ENCODE data around the gene C16orf92. TPM values are rescaled to one million over a fixed set of nuclear protein-coding genes. Genes with fewer than 3 reads are reported as not detected.

C16orf92 gene
- total RNA-seq, 1 experiment from 2014 or later: not detected

- no peak for DNase-seq (ENCODE audit: low read depth, low spot score)
- Histone ChIP-seq H3K9me3 (ENCODE audit: control insufficient read depth, insufficient read depth, low read depth, low read length) (no peaks in the 10 kb centered on the region), H3K27me3 (ENCODE audit: control insufficient read depth, insufficient read depth, low read length) (no peaks in the 10 kb centered on the region), H3K4me1 (ENCODE audit: control insufficient read depth, insufficient read depth, low read length) (peaks cover 7% of the 10 kb centered on the region), H3K36me3 (ENCODE audit: control insufficient read depth, insufficient read depth, low read length) (peaks cover 2% of the 10 kb centered on the region), H3K27ac (ENCODE audit: low read length) (no peak overlapping the region), H3K4me3 (ENCODE audit: low read depth in 2 of 2, low read length in 2 of 2) (no peak overlapping the region)
- ATAC-seq: no peak
- CTCF ChIA-PET: no interaction called here
- no peak for TF ChIP-seq REST (IDR thresholded peaks at IDR 0.05; ENCODE audit: insufficient read depth in 1 of 2, low read depth in 2 of 2, low read length in 1 of 2)
- TF ChIP-seq SIN3A (IDR thresholded peaks at IDR 0.05; ENCODE audit: borderline replicate concordance, insufficient read depth, low read depth, low read length): no peak
- TF ChIP-seq TCF7L2 (IDR thresholded peaks at IDR 0.05; ENCODE audit: low read depth, low read length): no peak
- TF ChIP-seq, protein P1, sequence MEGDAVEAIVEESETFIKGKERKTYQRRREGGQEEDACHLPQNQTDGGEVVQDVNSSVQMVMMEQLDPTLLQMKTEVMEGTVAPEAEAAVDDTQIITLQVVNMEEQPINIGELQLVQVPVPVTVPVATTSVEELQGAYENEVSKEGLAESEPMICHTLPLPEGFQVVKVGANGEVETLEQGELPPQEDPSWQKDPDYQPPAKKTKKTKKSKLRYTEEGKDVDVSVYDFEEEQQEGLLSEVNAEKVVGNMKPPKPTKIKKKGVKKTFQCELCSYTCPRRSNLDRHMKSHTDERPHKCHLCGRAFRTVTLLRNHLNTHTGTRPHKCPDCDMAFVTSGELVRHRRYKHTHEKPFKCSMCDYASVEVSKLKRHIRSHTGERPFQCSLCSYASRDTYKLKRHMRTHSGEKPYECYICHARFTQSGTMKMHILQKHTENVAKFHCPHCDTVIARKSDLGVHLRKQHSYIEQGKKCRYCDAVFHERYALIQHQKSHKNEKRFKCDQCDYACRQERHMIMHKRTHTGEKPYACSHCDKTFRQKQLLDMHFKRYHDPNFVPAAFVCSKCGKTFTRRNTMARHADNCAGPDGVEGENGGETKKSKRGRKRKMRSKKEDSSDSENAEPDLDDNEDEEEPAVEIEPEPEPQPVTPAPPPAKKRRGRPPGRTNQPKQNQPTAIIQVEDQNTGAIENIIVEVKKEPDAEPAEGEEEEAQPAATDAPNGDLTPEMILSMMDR (IDR thresholded peaks at IDR 0.05): no peak
- TF ChIP-seq POLR2AphosphoS5 (IDR thresholded peaks at IDR 0.05; ENCODE audit: low read depth, low read length): no peak
- no TSS peak for BruUV-seq (replicated peaks)
- intact Hi-C loops (cut with micrococcal nuclease; ENCODE audit: unreplicated experiment): no loop called here
- POLR2A ChIA-PET: interaction anchor here (0.6 kb wide), 1 partner anchor 101 kb away, joined by 3 read pairs; the partner anchor contains the start of gene SEZ6L2
- in situ Hi-C loops (cut with HindIII; ENCODE audit: low pct_unique_long_range_greater_than_20kb, low sequenced_read_pairs): no loop called here
These were observed 22.0 kb upstream of the C16orf92 start for GRCh38 chr16:30000735-30001631.

- no peak for ATAC-seq
- no TSS peak for BruUV-seq (replicated peaks)
- in situ Hi-C loops (cut with HindIII; ENCODE audit: low pct_unique_long_range_greater_than_20kb, low sequenced_read_pairs): no loop called here
These were observed 20.2 kb upstream of the C16orf92 start for GRCh38 chr16:30002614-30003346.

More at GRCh38 chr16:30002614-30003346, 20.2 kb upstream of the C16orf92 start:
- intact Hi-C loops (cut with micrococcal nuclease; ENCODE audit: unreplicated experiment): no loop called here
- Histone ChIP-seq H3K9me3 (ENCODE audit: control insufficient read depth, insufficient read depth, low read depth, low read length) (no peaks in the 10 kb centered on the region), H3K27me3 (ENCODE audit: control insufficient read depth, insufficient read depth, low read length) (no peaks in the 10 kb centered on the region), H3K4me1 (ENCODE audit: control insufficient read depth, insufficient read depth, low read length) (0 out of 2 replicates have a peak, but pooled peaks cover 3% of the 10 kb centered on the region), H3K4me3 (ENCODE audit: low read depth in 2 of 2, low read length in 2 of 2) (no peak overlapping the region), H3K27ac (ENCODE audit: low read length) (no peak overlapping the region), H3K36me3 (ENCODE audit: control insufficient read depth, insufficient read depth, low read length) (no peaks in the 10 kb centered on the region; the same call in 1 of the 2 replicates)
- TF ChIP-seq TCF7L2 (IDR thresholded peaks at IDR 0.05; ENCODE audit: low read depth, low read length) (no peak), POLR2AphosphoS5 (IDR thresholded peaks at IDR 0.05; ENCODE audit: low read depth, low read length) (no peak), REST (IDR thresholded peaks at IDR 0.05; ENCODE audit: insufficient read depth in 1 of 2, low read depth in 2 of 2, low read length in 1 of 2) (no peak), SIN3A (IDR thresholded peaks at IDR 0.05; ENCODE audit: borderline replicate concordance, insufficient read depth, low read depth, low read length) (no peak)
- TF ChIP-seq, protein P1 (IDR thresholded peaks at IDR 0.05): no peak
- DNase-seq (ENCODE audit: low read depth, low spot score): no peak
- ChIA-PET CTCF (no interaction called here), POLR2A (no interaction called here)
